NCI-H2107 treated with DMSO at 0.1 percent for 48 hours (cell line): ENCODE measurements around the gene RND3.

Source experiments
- DNase-seq: peaks from one replicate; lab custom pipeline; 2025; ENCODE audit not compliant: unreplicated experiment; lab: John Stamatoyannopoulos, UW

The RND3 gene

GRCh38 chr2:150494234-150494945 lies 6.9 kb upstream of the RND3 start:
- no peak for DNase-seq

GRCh38 chr2:150491943-150492342 lies 4.5 kb upstream of the RND3 start:
- no peak for DNase-seq

- DNase-seq, result no peak
Measured at GRCh38 chr2:150491430-150491829, 4.0 kb upstream of the RND3 start.

GRCh38 chr2:150490466-150490865 lies 3.0 kb upstream of the RND3 start:
- DNase-seq, result no peak

GRCh38 chr2:150486539-150487484 lies 655 bp downstream of the RND3 start:
- DNase-seq, result peak; percentile 49

GRCh38 chr2:150485871-150486538 lies 1.5 kb downstream of the RND3 start:
- DNase-seq, result peak; percentile 49

- DNase-seq, result peak; percentile 61
Measured at GRCh38 chr2:150485114-150485870, 2.2 kb downstream of the RND3 start.

GRCh38 chr2:150484461-150485021 lies 2.9 kb downstream of the RND3 start:
- no peak for DNase-seq

GRCh38 chr2:150484006-150484405 lies 3.5 kb downstream of the RND3 start:
- no peak for DNase-seq

GRCh38 chr2:150483532-150483931 lies 3.9 kb downstream of the RND3 start:
- DNase-seq, result no peak

GRCh38 chr2:150482667-150483400 lies 4.6 kb downstream of the RND3 start:
- DNase-seq, result no peak

GRCh38 chr2:150482111-150482510 lies 5.4 kb downstream of the RND3 start:
- DNase-seq, result no peak

GRCh38 chr2:150480971-150481830 lies 6.3 kb downstream of the RND3 start:
- no peak for DNase-seq

- no peak for DNase-seq
Measured at GRCh38 chr2:150480241-150480640, 7.2 kb downstream of the RND3 start.

- no peak for DNase-seq
Measured at GRCh38 chr2:150479075-150479915, 8.2 kb downstream of the RND3 start.

GRCh38 chr2:150478200-150478974 lies 9.1 kb downstream of the RND3 start:
- DNase-seq, result no peak

GRCh38 chr2:150477347-150477746 lies 10.1 kb downstream of the RND3 start:
- no peak for DNase-seq
